HG02798 (cell line): ENCODE results near the gene PTPRD.
A peak's percentile ranks its signal among the peaks of the same experiment; 100 is the strongest.

ENCODE experiments used
- ATAC-seq: cut with Tn5 transposase; IDR thresholded peaks from one replicate; pipeline ENCODE4 v1.9.1; 2021; ENCODE audit warnings: mild to moderate bottlenecking; ENCODE audit not compliant: unreplicated experiment, poor library complexity

PTPRD gene

GRCh38 chr9:10274175-10274574, 338.6 kb downstream of the PTPRD start:
- no peak for ATAC-seq

GRCh38 chr9:10272830-10273229, 340.0 kb downstream of the PTPRD start:
- ATAC-seq, result no peak

DNA sequence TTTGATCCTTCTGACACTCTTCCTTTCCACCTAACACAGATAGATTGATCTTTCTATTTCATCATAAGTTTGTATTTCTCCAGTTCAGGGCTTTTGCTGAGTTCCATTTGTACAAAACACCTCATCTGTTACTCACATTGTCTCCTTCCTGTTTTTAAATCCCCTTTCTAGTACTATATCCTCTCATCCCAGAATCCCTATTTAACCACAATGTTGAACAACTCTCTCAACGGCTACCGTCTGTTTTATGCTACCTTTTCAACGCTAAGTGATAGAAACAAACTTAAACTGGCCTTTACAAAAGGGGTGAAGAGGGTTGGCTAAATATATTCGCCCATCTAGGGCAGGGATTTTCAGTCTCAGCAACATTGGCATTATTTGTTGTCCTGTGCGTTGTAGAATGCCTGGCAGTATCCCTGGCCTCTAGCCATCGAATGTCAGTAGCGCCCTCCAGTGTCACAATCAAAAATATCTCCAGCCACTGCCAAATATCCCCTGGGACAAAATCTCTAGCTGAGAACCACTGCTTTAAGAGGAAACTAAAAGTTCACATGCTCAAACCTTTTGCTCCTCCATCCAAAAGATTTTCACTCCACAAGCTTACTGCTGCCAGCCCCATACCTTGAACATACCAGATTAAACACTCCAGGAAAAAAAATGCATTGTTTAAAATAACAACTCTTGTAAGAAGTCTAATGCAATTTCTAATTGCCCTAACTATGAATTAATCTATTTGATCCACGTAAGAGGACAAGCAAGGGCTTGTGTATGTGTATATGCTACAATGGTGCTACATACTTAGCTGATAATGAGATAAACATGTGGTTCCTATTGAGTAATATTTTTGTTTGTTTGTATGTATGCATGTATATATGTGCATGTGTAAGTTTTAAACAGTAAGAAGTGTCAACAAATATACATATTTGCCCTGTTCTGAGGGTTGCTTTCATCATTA, 344.0 kb downstream of the PTPRD start:
- no peak for ATAC-seq

DNA sequence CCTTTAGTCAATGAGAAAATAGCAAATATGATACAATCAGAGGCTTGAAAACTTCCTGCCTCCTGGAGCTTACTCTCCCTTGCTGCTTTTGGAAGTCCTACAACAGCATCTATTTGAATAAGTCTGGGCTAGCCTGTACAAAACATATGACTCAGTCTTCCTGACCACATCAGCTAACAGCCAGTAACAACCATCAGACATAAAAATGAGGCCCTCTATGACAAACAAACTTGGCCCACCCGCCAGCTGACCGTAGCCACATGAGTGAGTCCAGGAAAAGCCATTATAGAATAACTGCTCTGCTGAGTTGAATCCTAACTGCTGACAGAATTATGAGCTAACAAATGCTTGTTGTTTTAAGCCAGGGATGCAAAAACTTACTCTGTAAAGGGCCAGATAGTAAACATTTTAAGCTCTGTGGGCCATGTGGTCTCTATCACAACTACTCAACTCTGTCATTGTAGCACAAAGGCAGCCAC, 347.6 kb downstream of the PTPRD start:
- ATAC-seq, result no peak

- ATAC-seq, result no peak
Measured at GRCh38 chr9:10260501-10260900, 352.3 kb downstream of the PTPRD start.

GRCh38 chr9:10259668-10260067, 353.1 kb downstream of the PTPRD start:
- no peak for ATAC-seq

DNA sequence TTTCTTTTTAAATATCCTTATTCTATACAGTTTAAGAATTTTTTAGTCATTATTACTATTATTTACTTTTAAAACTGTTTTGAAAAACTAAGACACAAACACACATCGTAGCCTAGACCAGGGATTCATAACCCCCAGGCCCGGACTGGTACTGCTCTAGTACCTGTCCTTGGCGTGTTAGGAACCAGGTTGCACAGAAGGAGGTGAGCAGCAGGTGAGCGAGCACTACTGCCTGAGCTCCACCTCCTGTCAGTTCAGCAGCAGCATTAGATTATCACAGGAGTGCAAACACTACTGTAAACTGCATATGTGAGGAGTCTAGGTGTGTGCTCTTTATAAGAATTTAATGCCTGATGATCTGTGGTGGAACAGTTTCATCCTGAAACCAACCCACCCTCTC, 357.0 kb downstream of the PTPRD start:
- no peak for ATAC-seq

- no peak for ATAC-seq
Measured at GRCh38 chr9:10254338-10254737, 358.5 kb downstream of the PTPRD start.

DNA sequence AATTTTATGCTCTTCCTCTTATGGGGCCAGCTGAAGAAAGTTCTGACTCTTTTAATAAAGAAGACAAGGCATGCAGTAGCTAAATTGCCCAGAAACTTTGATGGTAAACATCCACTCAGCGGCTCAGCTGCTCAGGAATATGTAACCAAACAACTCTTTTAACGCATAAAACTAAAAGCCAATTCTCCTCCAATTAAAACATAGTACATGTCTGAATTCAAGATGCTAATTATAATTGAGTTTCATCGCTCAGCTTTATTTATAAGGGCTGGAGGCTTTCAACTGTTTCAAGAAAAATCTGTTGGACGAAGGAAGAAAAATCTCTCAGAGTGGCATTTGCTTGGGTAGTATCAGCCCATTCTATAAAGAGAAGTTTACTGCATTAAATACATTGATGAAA, 359.5 kb downstream of the PTPRD start:
- no peak for ATAC-seq

- no peak for ATAC-seq
Measured at GRCh38 chr9:10252174-10252573, 360.6 kb downstream of the PTPRD start.

DNA sequence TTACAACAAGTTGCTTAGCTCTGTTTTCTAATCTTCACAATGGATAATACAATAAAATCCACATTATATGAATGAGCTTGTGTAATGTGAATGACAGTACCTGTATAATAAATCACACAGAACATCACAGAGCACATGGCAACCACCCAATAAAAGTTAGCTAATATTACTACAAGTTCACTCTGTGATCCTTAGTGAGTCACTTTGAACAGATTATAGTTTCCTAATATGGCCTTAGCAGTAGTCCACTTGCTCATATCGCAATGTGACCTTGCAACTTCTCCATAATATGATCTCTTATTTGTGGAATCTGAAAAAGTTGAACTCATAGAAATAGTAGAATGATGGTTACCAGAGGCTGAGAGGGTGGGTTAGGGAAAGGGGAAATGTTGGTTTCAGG, 361.3 kb downstream of the PTPRD start:
- ATAC-seq, result no peak

- no peak for ATAC-seq
Measured at GRCh38 chr9:10250219-10250618, 362.6 kb downstream of the PTPRD start.

GRCh38 chr9:10248890-10249289, 363.9 kb downstream of the PTPRD start:
- ATAC-seq, result no peak

DNA sequence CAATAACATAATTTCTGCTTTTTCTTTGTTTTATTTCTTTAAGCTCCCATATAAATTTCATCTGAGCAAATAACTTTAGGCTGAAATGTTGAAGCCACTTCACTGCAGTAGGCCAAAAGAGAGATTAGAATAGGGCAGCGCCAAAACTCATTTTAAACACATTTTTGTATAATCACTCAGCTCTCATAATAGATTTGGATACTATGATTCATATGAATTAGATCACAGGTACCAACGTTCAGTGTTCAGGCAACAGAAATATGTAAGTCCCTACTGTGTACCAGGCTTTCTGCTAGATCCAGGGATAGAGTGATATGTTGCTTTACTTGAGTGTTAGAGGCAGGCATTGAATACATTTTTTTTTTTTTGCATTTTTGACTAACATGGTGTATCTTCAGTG, 370.5 kb downstream of the PTPRD start:
- ATAC-seq, result no peak

DNA sequence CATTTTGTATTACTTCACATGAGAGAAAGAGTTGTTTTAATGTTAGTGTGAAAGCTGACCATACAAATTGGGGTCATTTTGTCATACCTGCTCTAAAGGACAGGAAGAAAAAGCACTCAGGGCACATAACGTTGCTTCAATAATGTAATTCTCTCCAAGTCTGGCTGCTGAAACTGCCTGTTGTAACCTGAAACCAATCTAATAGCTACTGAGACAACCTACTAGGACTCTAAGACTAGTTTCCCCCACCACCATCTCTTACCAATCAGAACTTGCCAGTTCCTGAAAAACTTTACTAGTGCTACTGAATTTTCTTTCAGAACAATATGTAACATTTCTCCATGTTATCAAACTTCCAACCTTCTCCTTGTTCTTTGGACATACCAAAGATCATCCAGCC, 374.7 kb downstream of the PTPRD start:
- ATAC-seq, result no peak

DNA sequence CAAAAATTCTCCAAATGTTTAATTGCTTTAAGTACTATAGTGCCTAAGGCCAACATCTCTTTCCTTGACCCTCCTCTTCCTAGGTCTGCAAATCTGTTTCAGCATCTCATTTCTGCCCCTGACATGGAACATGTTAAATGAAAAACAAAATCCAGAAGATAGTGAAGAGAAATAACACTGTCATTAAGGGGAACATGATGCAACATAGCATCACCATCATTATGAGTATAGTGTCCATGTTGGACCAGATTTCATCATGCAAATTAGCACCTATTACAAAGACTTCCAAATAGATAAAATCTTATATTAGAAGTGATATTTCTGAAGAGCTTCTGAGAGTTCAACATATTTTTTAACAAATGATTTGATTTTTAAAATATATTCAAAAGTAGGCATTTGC, 375.2 kb downstream of the PTPRD start:
- no peak for ATAC-seq

DNA sequence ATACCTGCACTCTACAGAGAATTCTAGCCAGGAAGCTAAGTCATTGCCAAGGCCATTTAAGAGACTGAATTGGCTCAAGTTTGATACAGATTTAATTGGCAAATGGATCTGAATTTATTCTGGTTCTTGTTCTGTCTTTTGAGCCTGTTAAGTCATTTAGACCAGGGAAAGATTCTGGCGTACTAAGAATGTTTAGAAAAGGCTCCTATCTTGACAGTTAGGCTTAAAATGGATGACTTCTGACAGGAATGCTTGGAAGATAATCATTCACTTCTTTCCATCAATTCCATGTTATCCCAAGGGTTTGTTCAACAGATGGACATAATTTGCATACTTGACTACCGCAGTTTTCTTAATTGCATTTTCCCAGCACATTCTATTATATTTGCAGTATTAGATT, 376.6 kb downstream of the PTPRD start:
- ATAC-seq, result no peak

DNA sequence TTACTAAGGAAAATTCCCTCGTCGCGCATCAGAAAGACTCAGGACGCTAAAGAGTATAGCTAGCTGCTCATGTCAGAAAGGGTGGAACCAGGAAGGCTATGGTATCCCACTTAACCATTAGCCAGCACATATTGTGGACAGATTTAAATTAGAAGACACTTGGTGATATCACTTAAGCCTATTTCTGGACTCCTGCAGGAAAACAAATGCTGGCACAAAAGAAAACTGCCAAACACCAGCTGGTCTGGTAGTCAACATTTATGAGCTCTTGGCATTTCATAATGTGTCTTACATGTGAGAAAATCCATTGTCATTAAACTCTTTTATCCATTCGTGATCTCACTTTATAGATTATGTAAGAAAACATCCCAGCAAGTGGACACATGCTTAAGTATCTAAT, 377.4 kb downstream of the PTPRD start:
- no peak for ATAC-seq

- no peak for ATAC-seq
Measured at GRCh38 chr9:10232352-10232930, 380.4 kb downstream of the PTPRD start.

DNA sequence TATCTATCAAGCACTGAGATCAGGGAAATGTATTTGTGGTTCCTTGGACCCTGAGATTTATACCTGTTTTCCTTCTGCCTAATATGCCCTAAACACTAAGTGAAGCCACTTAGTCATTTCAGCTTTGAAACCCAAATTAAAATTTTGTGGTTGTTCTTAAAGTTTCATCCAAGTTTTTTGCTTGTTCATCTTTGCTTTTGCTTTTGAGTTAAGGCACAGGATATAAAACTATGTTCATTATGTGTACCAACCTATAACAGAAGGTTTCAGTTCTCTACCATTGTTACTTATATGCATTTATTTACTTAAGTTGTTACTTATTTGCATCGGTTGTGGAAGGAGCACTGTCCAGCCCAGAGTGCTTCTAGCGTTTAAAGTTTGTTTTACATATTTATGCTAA, 382.3 kb downstream of the PTPRD start:
- peak; percentile 60 for ATAC-seq

GRCh38 chr9:10228082-10228481, 384.7 kb downstream of the PTPRD start:
- no peak for ATAC-seq

DNA sequence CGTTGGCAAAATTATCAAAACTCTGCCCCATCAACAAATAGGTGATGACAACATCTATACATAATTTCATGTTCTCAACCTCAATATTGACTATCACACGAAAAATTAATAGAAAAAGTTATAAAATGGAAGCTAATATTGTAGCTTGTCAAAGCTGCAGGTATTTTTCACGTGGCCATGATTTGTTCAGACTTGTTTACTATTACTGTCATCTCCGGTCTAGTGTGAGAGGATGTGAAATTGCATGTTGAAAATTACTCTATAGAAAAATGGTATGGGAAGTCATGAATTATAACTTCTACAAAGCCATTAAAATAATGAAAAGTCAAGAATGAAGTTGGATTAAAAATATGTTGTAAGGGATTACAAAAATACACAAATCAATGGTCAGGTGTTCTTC, 385.8 kb downstream of the PTPRD start:
- no peak for ATAC-seq
